ENCODE measurements around the gene MPIG6B. TPM values are rescaled to one million over a fixed set of nuclear protein-coding genes. Genes with fewer than 3 reads are reported as not detected.

MPIG6B gene
- not detected for polyA plus RNA-seq (2013, experiment 1 of 4)
- polyA plus RNA-seq (2013, experiment 2 of 4) = not detected
- not detected for polyA plus RNA-seq (2013, experiment 3 of 4)
- not detected for polyA plus RNA-seq (2013, experiment 4 of 4)

GRCh38 chr6:31723245-31723979 is at the start of gene MPIG6B:
TSS of gene MPIG6B (plus strand) at chr6:31723373. CDS start at chr6:31723384, 11 bp downstream.
- Histone ChIP-seq H3K9me3 (ENCODE audit: control insufficient read depth, low read length) (no peaks in the 10 kb centered on the region), H3K27me3 (ENCODE audit: control insufficient read depth, insufficient read depth, low read length, poor library complexity, severe bottlenecking) (peaks cover 3% of the 10 kb centered on the region), H3K27ac (ENCODE audit: insufficient read depth, low read depth, low read length, poor library complexity, severe bottlenecking) (no peak within 1 kb of the TSS), H3K4me3 (ENCODE audit: insufficient read depth, low read depth, low read length) (no peak within 1 kb of the TSS), H3K36me3 (ENCODE audit: control insufficient read depth, insufficient read depth, low read length) (peaks cover 25% of the 10 kb centered on the region), H3K4me1 (ENCODE audit: control insufficient read depth, insufficient read depth, low read length) (no peaks in the 10 kb centered on the region)
- 92 to 93% methylated on average over 46 of the region's 46 CpGs for WGBS, 2 experiments

GRCh38 chr6:31676322-31676903 is 46.8 kb upstream of the MPIG6B start:
- Histone ChIP-seq H3K27ac (ENCODE audit: insufficient read depth, low read depth, low read length, poor library complexity, severe bottlenecking) (no peak overlapping the region), H3K36me3 (ENCODE audit: control insufficient read depth, insufficient read depth, low read length) (peaks cover 8% of the 10 kb centered on the region), H3K27me3 (ENCODE audit: control insufficient read depth, insufficient read depth, low read length, poor library complexity, severe bottlenecking) (peaks cover 11% of the 10 kb centered on the region), H3K4me3 (ENCODE audit: insufficient read depth, low read depth, low read length) (no peak overlapping the region), H3K4me1 (ENCODE audit: control insufficient read depth, insufficient read depth, low read length) (no peaks in the 10 kb centered on the region), H3K9me3 (ENCODE audit: control insufficient read depth, low read length) (no peaks in the 10 kb centered on the region)
- WGBS, 2 experiments = 79 to 88% methylated on average over 4 of the region's 4 CpGs

- Histone ChIP-seq H3K4me1 (ENCODE audit: control insufficient read depth, insufficient read depth, low read length) (no peaks in the 10 kb centered on the region), H3K9me3 (ENCODE audit: control insufficient read depth, low read length) (no peaks in the 10 kb centered on the region), H3K27me3 (ENCODE audit: control insufficient read depth, insufficient read depth, low read length, poor library complexity, severe bottlenecking) (peaks cover 16% of the 10 kb centered on the region), H3K27ac (ENCODE audit: insufficient read depth, low read depth, low read length, poor library complexity, severe bottlenecking) (no peak overlapping the region), H3K36me3 (ENCODE audit: control insufficient read depth, insufficient read depth, low read length) (peaks cover 3% of the 10 kb centered on the region), H3K4me3 (ENCODE audit: insufficient read depth, low read depth, low read length) (no peak overlapping the region)
- 80 to 84% methylated on average over 6 of the region's 6 CpGs for WGBS, 2 experiments
These were observed 46.3 kb upstream of the MPIG6B start for GRCh38 chr6:31676904-31677303.

GRCh38 chr6:31677955-31678354 is 45.2 kb upstream of the MPIG6B start:
- Histone ChIP-seq H3K36me3 (ENCODE audit: control insufficient read depth, insufficient read depth, low read length) (no peaks in the 10 kb centered on the region), H3K4me3 (ENCODE audit: insufficient read depth, low read depth, low read length) (no peak overlapping the region), H3K27ac (ENCODE audit: insufficient read depth, low read depth, low read length, poor library complexity, severe bottlenecking) (no peak overlapping the region), H3K27me3 (ENCODE audit: control insufficient read depth, insufficient read depth, low read length, poor library complexity, severe bottlenecking) (peaks cover 22% of the 10 kb centered on the region), H3K9me3 (ENCODE audit: control insufficient read depth, low read length) (no peaks in the 10 kb centered on the region), H3K4me1 (ENCODE audit: control insufficient read depth, insufficient read depth, low read length) (no peaks in the 10 kb centered on the region)
- 84% methylated on average over 8 of the region's 8 CpGs for WGBS, 2 experiments

GRCh38 chr6:31680226-31681134 is 42.7 kb upstream of the MPIG6B start, which contains the start of gene LY6G5C:
TSS of gene LY6G5C (minus strand) at chr6:31681067. CDS start at chr6:31680373, 694 bp downstream.
- Histone ChIP-seq H3K9me3 (ENCODE audit: control insufficient read depth, low read length) (no peaks in the 10 kb centered on the region), H3K4me1 (ENCODE audit: control insufficient read depth, insufficient read depth, low read length) (peaks cover 9% of the 10 kb centered on the region), H3K4me3 (ENCODE audit: insufficient read depth, low read depth, low read length) (peak within 1 kb of the TSS; percentile 42), H3K36me3 (ENCODE audit: control insufficient read depth, insufficient read depth, low read length) (no peaks in the 10 kb centered on the region), H3K27ac (ENCODE audit: insufficient read depth, low read depth, low read length, poor library complexity, severe bottlenecking) (no peak within 1 kb of the TSS), H3K27me3 (ENCODE audit: control insufficient read depth, insufficient read depth, low read length, poor library complexity, severe bottlenecking) (peaks cover 22% of the 10 kb centered on the region)
- 13 to 17% methylated on average over 17 of the region's 17 CpGs for WGBS, 2 experiments

- H3K27ac ChIP-seq (ENCODE audit: insufficient read depth, low read depth, low read length, poor library complexity, severe bottlenecking) = no peak overlapping the region
- peaks cover 22% of the 10 kb centered on the region for H3K27me3 ChIP-seq (ENCODE audit: control insufficient read depth, insufficient read depth, low read length, poor library complexity, severe bottlenecking)
- H3K36me3 ChIP-seq (ENCODE audit: control insufficient read depth, insufficient read depth, low read length) = no peaks in the 10 kb centered on the region
- 2% methylated on average over 40 of the region's 40 CpGs for WGBS, 2 experiments
- peaks cover 9% of the 10 kb centered on the region for H3K4me1 ChIP-seq (ENCODE audit: control insufficient read depth, insufficient read depth, low read length)
- H3K9me3 ChIP-seq (ENCODE audit: control insufficient read depth, low read length) = no peaks in the 10 kb centered on the region
- H3K4me3 ChIP-seq (ENCODE audit: insufficient read depth, low read depth, low read length) = peak overlapping the region; percentile 42
These were observed 42.0 kb upstream of the MPIG6B start for GRCh38 chr6:31681135-31681671.

GRCh38 chr6:31683591-31683990 is 39.6 kb upstream of the MPIG6B start:
- WGBS, 2 experiments = 72 to 73% methylated on average over 13 of the region's 13 CpGs
- peaks cover 22% of the 10 kb centered on the region for H3K27me3 ChIP-seq (ENCODE audit: control insufficient read depth, insufficient read depth, low read length, poor library complexity, severe bottlenecking)
- H3K9me3 ChIP-seq (ENCODE audit: control insufficient read depth, low read length) = no peaks in the 10 kb centered on the region
- H3K4me3 ChIP-seq (ENCODE audit: insufficient read depth, low read depth, low read length) = peak overlapping the region; percentile 35
- H3K36me3 ChIP-seq (ENCODE audit: control insufficient read depth, insufficient read depth, low read length) = peaks cover 18% of the 10 kb centered on the region
- peaks cover 9% of the 10 kb centered on the region for H3K4me1 ChIP-seq (ENCODE audit: control insufficient read depth, insufficient read depth, low read length)
- no peak overlapping the region for H3K27ac ChIP-seq (ENCODE audit: insufficient read depth, low read depth, low read length, poor library complexity, severe bottlenecking)

- 93 to 95% methylated on average over 5 of the region's 5 CpGs for WGBS, 2 experiments
- peaks cover 10% of the 10 kb centered on the region for H3K27me3 ChIP-seq (ENCODE audit: control insufficient read depth, insufficient read depth, low read length, poor library complexity, severe bottlenecking)
- H3K36me3 ChIP-seq (ENCODE audit: control insufficient read depth, insufficient read depth, low read length) = peaks cover 18% of the 10 kb centered on the region
- no peaks in the 10 kb centered on the region for H3K9me3 ChIP-seq (ENCODE audit: control insufficient read depth, low read length)
- no peak overlapping the region for H3K4me3 ChIP-seq (ENCODE audit: insufficient read depth, low read depth, low read length)
- no peak overlapping the region for H3K27ac ChIP-seq (ENCODE audit: insufficient read depth, low read depth, low read length, poor library complexity, severe bottlenecking)
- peaks cover 9% of the 10 kb centered on the region for H3K4me1 ChIP-seq (ENCODE audit: control insufficient read depth, insufficient read depth, low read length)
These were observed 36.7 kb upstream of the MPIG6B start for GRCh38 chr6:31686483-31686882.

GRCh38 chr6:31687321-31687720 is 35.9 kb upstream of the MPIG6B start:
- peaks cover 9% of the 10 kb centered on the region for H3K4me1 ChIP-seq (ENCODE audit: control insufficient read depth, insufficient read depth, low read length)
- 81% methylated on average over 8 of the region's 8 CpGs for WGBS, 2 experiments
- no peak overlapping the region for H3K4me3 ChIP-seq (ENCODE audit: insufficient read depth, low read depth, low read length)
- peaks cover 18% of the 10 kb centered on the region for H3K36me3 ChIP-seq (ENCODE audit: control insufficient read depth, insufficient read depth, low read length)
- no peaks in the 10 kb centered on the region for H3K9me3 ChIP-seq (ENCODE audit: control insufficient read depth, low read length)
- H3K27ac ChIP-seq (ENCODE audit: insufficient read depth, low read depth, low read length, poor library complexity, severe bottlenecking) = no peak overlapping the region
- H3K27me3 ChIP-seq (ENCODE audit: control insufficient read depth, insufficient read depth, low read length, poor library complexity, severe bottlenecking) = peaks cover 2% of the 10 kb centered on the region
